Upper lobe of left lung (tissue), 6 donors: Measurements from ENCODE around the gene ATP6V1A. TPM values are rescaled to one million over a fixed set of nuclear protein-coding genes. Genes with fewer than 3 reads are reported as not detected.
"Not testable (repeated sequence)": the region's sequence is repeated elsewhere in the genome, so short reads cannot be mapped to it uniquely, and the experiment has no call there.

Experiments
- ATAC-seq, 2 donors: fragments of 200-7000 bp; cut with Tn5 transposase; one replicate each; pipeline ENCODE4 v1.9.1; 2022; ENCODE audit warnings: mild to moderate bottlenecking in 2 of 2, moderate library complexity in 2 of 2; ENCODE audit not compliant: low FRiP score in 2 of 2
- DNase-seq, 2 donors: peaks; one replicate each; pipeline ENCODE4 v3.0.0-alpha.2; 2019 to 2020
- H3K27ac ChIP-seq, 4 donors: fragments of 200-600 bp; sonication (generic); one replicate each; pipeline ENCODE4 v1.5.1; 2016 to 2019
- H3K27me3 ChIP-seq, 4 donors: fragments of 200-600 bp; sonication (generic); one replicate each; pipeline ENCODE4 v1.5.1; 2017 to 2019
- H3K36me3 ChIP-seq, 4 donors: fragments of 200-600 bp; sonication (generic); one replicate each; pipeline ENCODE4 v1.5.1; 2016 to 2019
- H3K4me1 ChIP-seq, 4 donors: fragments of 200-600 bp; sonication (generic); one replicate each; pipeline ENCODE4 v1.5.1; 2018 to 2019
- H3K4me3 ChIP-seq, 4 donors: fragments of 200-600 bp; sonication (generic); one replicate each; pipeline ENCODE4 v1.5.1; 2017 to 2019; ENCODE audit warnings: mild to moderate bottlenecking in 2 of 4, moderate library complexity in 1 of 4
- H3K9me3 ChIP-seq, 4 donors: fragments of 200-600 bp; sonication (generic); one replicate each; pipeline ENCODE4 v1.5.1; 2018 to 2019
- EP300 ChIP-seq, 4 donors: sonication (generic); formaldehyde crosslinking; IDR thresholded peaks; one replicate each; pipeline ENCODE4 v1.5.1; 2017; ENCODE audit warnings: antibody characterized with exemption in 4 of 4, control low read depth in 2 of 4
- POLR2A ChIP-seq, 4 donors: fragments of 450-650 bp; IDR thresholded peaks; one replicate each; pipeline ENCODE4 v1.5.1; 2016 to 2017; ENCODE audit warnings: antibody characterized with exemption in 4 of 4, mild to moderate bottlenecking in 2 of 4
- POLR2AphosphoS5 ChIP-seq, 2 donors: sonication (generic); formaldehyde crosslinking; IDR thresholded peaks; one replicate each; pipeline ENCODE4 v1.5.1; 2017; ENCODE audit warnings: antibody characterized with exemption in 2 of 2
- WGBS, 2 donors: methylation state at CpG; one replicate each; pipeline ENCODE4 v1.1.5; 2017 to 2018; 5-methylcytosine and 5-hydroxymethylcytosine counted together
- total RNA-seq, 6 donors: library from RNA; depleted of rRNA in 4 of 6; stranded (reverse); fragments of >200 nt in 4 of 6; gene quantifications; one replicate each; pipeline versions ENCODE4 v1.1.0 to v1.2.1, GENCODE V29; 2016 to 2021
- TF ChIP-seq, protein P1 (sequence below), 6 experiments: fragments of 450-650 bp in 4 of 6; fragments of 200-600 bp in 2 of 6; sonication (generic) in 2 of 6; IDR thresholded peaks; one replicate each; pipeline ENCODE4 v1.5.1; 2016 to 2019; ENCODE audit warnings: antibody characterized with exemption in 6 of 6
- donor health status: DM: no; HTN: no; CAD: no; lungs with moderate emphysema.
- donor health status: DM: no; HTN: yes; CAD: no; lungs with severe emphysema.

Gene ATP6V1A
- total RNA-seq, 6 donors from 2014 or later = 17.9 to 94.8 (median 66.6) TPM

DNA sequence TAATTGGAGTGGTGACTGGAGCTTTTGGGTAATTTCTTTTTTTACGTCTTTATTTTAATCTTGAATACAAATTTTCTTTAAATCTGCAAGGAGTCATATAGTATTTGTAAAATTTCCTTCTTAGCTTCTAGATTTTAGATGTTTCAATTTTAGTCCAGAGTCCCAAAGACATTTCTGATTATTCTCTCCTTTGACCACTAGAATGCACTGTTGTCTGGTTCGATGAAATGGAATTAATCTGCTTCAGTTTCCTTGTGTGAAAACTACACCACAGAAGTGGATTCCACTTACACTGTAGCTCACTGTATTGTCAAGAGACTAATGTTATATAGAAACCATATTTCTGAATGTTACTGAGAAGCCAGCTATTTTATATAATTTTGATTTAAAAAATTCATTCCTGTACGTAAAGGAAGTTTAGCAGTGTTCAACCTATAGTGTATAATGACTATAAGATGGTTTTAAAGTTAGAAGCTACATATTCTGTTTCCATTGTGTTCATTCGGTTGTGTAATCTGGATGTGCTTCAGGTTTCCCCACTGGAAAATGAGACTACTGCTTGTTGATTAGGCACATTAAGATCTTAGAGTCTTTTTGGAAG is 97.9 kb downstream of the ATP6V1A start:
- H3K4me3 ChIP-seq = no peak overlapping the region
- 49 to 51% methylated on average over 4 of the region's 4 CpGs for WGBS, 2 donors
- no peaks in the 10 kb centered on the region for H3K9me3 ChIP-seq
- H3K36me3 ChIP-seq = no peaks in the 10 kb centered on the region
- DNase-seq (no peak), ATAC-seq (peak; percentile 61 to 63)
- H3K4me1 ChIP-seq = no peaks in the 10 kb centered on the region
- TF ChIP-seq POLR2A (IDR thresholded peaks at IDR 0.05) (no peak), POLR2AphosphoS5 (IDR thresholded peaks at IDR 0.05) (no peak)
- TF ChIP-seq, protein P1, sequence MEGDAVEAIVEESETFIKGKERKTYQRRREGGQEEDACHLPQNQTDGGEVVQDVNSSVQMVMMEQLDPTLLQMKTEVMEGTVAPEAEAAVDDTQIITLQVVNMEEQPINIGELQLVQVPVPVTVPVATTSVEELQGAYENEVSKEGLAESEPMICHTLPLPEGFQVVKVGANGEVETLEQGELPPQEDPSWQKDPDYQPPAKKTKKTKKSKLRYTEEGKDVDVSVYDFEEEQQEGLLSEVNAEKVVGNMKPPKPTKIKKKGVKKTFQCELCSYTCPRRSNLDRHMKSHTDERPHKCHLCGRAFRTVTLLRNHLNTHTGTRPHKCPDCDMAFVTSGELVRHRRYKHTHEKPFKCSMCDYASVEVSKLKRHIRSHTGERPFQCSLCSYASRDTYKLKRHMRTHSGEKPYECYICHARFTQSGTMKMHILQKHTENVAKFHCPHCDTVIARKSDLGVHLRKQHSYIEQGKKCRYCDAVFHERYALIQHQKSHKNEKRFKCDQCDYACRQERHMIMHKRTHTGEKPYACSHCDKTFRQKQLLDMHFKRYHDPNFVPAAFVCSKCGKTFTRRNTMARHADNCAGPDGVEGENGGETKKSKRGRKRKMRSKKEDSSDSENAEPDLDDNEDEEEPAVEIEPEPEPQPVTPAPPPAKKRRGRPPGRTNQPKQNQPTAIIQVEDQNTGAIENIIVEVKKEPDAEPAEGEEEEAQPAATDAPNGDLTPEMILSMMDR (IDR thresholded peaks at IDR 0.05) = peak; percentile 34 to 62 (median 48)
- no peak overlapping the region for H3K27ac ChIP-seq
- no peaks in the 10 kb centered on the region for H3K27me3 ChIP-seq

DNA sequence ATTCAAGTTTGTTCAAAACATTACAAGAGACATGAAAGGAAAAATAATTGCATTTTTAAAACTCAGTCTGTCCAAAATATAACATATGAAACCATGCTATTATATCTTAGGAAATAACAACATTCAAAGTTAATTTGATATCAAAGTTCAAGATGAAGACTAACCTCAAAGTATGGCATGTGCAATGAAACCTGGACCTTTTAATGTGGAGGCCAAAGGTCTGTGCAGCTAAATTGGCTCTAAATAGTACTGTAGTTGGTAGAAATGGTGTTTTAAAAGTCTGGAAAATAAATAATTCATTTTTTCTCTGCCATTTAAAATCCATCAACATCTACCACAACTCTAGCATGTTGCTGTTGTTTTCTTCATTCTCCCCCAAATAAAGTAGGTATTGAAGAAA is 100.4 kb downstream of the ATP6V1A start:
- ATAC-seq = no peak
- H3K36me3 ChIP-seq = no peaks in the 10 kb centered on the region
- H3K9me3 ChIP-seq = no peaks in the 10 kb centered on the region
- no peaks in the 10 kb centered on the region for H3K27me3 ChIP-seq
- no peaks in the 10 kb centered on the region for H3K4me1 ChIP-seq
- H3K4me3 ChIP-seq = no peak overlapping the region
- H3K27ac ChIP-seq = peak overlapping the region in 2 of 4 donors; percentile 36 to 48
- DNase-seq = no peak
- TF ChIP-seq, protein P1 (IDR thresholded peaks at IDR 0.05) = no peak
- no peak for TF ChIP-seq POLR2A (IDR thresholded peaks at IDR 0.05)
- no peak for TF ChIP-seq POLR2AphosphoS5 (IDR thresholded peaks at IDR 0.05)
- TF ChIP-seq EP300 (IDR thresholded peaks at IDR 0.05) = no peak

DNA sequence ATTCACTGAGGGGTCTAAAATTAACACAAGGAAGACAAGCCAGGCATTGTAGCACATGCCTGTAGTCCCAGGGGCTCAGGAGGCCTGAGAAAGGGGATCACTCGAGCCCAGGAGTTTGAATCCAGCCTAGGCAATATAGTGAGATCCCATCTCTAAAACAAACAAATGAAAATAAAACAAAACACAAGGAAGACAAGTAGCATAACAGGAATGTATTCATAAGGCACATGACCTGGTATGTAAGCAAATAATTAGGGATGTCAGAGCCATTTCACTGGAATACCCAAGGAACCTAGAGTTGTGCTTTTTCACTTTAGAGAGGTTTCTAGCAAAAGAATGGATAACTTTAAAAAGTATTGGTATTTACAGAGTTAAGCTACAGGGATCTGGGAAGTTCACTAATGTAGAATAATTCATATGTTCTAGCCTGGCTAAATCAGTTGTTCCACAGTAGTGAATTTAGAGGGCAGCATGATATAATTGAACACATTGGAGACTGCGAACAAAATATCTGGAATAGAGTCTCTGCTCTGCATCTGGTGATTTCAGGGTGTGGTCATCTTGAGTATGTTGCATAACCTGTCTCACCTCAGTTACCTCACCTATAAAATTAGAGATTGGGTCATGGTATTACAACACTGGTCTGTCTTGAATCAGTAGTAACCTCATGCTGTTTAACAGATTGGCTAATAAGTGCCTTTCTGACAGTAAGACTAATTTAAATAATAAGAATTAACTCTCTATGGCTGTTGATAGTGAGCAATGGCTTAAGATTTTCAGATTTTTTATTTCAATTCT is 101.0 kb downstream of the ATP6V1A start:
- no peaks in the 10 kb centered on the region for H3K9me3 ChIP-seq
- DNase-seq (no peak), ATAC-seq (peak in 1 of 2 donors; percentile 61)
- H3K27me3 ChIP-seq = no peaks in the 10 kb centered on the region
- H3K36me3 ChIP-seq = no peaks in the 10 kb centered on the region
- no peak overlapping the region for H3K4me3 ChIP-seq
- TF ChIP-seq, protein P1 (IDR thresholded peaks at IDR 0.05) = no peak
- TF ChIP-seq EP300 (IDR thresholded peaks at IDR 0.05) = peak in 2 of 4 donors; percentile 55 to 93
- TF ChIP-seq POLR2A (IDR thresholded peaks at IDR 0.05) = no peak
- 74 to 79% methylated on average over 2 of the region's 2 CpGs for WGBS, 2 donors
- H3K27ac ChIP-seq = peak overlapping the region; percentile 36 to 48 (median 41)
- no peaks in the 10 kb centered on the region for H3K4me1 ChIP-seq

DNA sequence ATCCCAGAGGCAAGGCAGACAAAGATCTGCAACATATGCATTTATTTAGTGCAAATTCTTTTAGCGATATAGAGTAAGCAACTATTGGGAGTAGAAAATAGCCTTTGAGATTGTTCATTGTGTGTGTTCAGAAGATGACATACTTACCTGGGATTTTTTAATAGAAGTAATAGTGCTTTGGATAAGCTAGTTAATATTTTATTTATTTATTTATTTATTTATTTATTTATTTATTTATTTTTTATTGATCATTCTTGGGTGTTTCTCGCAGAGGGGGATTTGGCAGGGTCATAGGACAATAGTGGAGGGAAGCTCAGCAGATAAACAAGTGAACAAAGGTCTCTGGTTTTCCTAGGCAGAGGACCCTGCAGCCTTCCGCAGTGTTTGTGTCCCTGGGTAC is 102.2 kb downstream of the ATP6V1A start:
- H3K36me3 ChIP-seq, DNase-seq, H3K4me3 ChIP-seq, H3K27ac ChIP-seq, H3K27me3 ChIP-seq, ATAC-seq, H3K4me1 ChIP-seq, H3K9me3 ChIP-seq: not testable (repeated sequence)
- WGBS, 2 donors = 79 to 95% methylated on average over 2 to 3 of the region's 3 CpGs

DNA sequence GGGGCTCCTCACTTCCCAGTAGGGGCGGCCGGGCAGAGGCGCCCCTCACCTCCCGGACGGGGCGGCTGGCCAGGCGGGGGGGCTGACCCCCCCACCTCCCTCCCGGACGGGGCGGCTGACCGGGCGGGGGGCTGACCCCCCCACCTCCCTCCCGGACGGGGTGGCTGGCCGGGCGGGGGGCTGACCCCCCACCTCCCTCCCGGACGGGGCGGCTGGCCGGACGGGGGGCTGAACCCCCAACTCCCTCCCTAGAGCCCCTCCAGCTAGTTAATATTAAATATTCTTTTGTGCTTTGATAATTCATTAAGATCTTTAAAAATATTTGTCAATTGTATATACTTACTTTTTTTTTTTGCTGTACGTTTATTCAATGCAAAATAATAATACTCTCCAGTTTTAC is 103.0 kb downstream of the ATP6V1A start:
- H3K27ac ChIP-seq, H3K4me3 ChIP-seq, ATAC-seq, H3K9me3 ChIP-seq, H3K27me3 ChIP-seq, H3K4me1 ChIP-seq, H3K36me3 ChIP-seq: not testable (repeated sequence)
- WGBS, 2 donors = 95% methylated on average over 4 to 9 of the region's 22 CpGs
- peak in 1 of 2 donors; percentile 50 for DNase-seq

DNA sequence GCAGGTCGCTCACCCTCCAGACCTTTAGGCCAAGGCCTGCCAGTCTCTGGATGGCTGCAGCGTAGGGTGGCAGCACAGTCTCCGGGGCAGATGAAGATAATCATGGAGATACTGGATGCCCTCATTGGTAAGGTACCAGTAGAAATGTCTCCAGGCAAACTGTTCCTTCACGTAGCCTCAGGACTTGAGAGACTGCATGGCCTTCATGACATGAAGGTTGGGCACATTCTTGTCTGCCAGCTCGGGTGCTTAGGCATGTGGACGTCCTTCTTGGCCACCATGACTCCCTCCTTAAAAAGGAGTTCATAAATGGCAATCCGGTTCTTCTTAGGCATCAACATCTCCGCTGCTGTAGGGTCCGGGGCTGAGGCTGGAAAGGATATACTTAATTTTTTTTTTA is 103.6 kb downstream of the ATP6V1A start:
- WGBS, 2 donors = 85 to 86% methylated on average over 8 to 9 of the region's 9 CpGs
- not testable (repeated sequence) for H3K36me3 ChIP-seq, DNase-seq, H3K27ac ChIP-seq, H3K4me3 ChIP-seq, H3K4me1 ChIP-seq, ATAC-seq, H3K9me3 ChIP-seq, H3K27me3 ChIP-seq
